GM06990 (cell line): ENCODE measurements around the gene NSUN7.
A peak's percentile ranks its signal among the peaks of the same experiment; 100 is the strongest.
"Not testable (repeated sequence)": the region's sequence is repeated elsewhere in the genome, so short reads cannot be mapped to it uniquely, and the experiment has no call there.

Experiments used
- DNase-seq: peaks from one replicate; pipeline ENCODE4 v3.0.0-alpha.2; 2011; ENCODE audit not compliant: insufficient read length; ENCODE audit errors: extremely low read depth
- H3K27me3 ChIP-seq: replicated peaks from 2 replicates; pipeline ENCODE4 v1.6.0; 2011; ENCODE audit warnings: low read length; ENCODE audit not compliant: control insufficient read depth, insufficient read depth
- H3K36me3 ChIP-seq: 2 replicates; pipeline ENCODE4 v1.5.1; 2011; ENCODE audit warnings: low read length; ENCODE audit not compliant: control insufficient read depth, insufficient read depth
- H3K4me3 ChIP-seq: replicated peaks from 2 replicates; pipeline ENCODE4 v1.5.1; 2011; ENCODE audit warnings: low read depth, mild to moderate bottlenecking, control low read depth, low read length
- TF ChIP-seq, protein P1 (sequence below): IDR thresholded peaks from 2 replicates; pipeline ENCODE4 v1.5.1; 2011; ENCODE audit warnings: low read length, control low read depth, mild to moderate bottlenecking, inconsistent platforms; ENCODE audit not compliant: insufficient read depth, poor library complexity, severe bottlenecking

NSUN7 gene, protein sequence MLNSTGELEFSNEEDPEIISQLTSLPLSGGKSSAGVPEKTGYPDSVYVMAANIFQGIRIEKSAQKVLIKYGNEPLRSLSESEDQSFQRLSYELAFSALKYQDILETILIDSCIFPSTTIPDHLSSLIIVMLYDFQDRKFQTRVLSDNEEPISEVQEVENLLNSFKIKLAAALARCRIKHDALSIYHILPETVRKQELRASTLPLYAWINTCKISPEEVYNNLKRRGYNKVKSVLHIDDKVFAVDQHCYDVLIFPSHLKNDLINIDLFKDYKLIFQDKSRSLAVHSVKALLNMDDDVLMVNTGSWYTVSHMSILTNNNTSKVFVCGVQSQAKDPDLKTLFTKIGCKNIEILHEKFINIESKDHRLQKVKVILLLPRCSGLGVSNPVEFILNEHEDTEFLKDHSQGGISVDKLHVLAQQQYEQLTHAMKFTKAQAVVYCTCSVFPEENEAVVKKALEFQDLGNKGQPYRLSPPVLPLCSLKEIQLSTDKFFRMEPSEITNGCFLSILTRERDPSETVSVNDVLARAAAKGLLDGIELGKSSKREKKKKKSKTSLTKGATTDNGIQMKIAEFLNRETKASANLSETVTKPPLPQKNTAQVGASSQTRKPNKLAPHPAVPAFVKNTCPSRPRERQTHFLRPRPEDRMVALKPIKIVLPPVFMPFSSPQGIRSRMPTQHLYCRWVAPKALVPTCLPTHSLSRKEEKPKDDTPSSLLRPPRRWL

DNA sequence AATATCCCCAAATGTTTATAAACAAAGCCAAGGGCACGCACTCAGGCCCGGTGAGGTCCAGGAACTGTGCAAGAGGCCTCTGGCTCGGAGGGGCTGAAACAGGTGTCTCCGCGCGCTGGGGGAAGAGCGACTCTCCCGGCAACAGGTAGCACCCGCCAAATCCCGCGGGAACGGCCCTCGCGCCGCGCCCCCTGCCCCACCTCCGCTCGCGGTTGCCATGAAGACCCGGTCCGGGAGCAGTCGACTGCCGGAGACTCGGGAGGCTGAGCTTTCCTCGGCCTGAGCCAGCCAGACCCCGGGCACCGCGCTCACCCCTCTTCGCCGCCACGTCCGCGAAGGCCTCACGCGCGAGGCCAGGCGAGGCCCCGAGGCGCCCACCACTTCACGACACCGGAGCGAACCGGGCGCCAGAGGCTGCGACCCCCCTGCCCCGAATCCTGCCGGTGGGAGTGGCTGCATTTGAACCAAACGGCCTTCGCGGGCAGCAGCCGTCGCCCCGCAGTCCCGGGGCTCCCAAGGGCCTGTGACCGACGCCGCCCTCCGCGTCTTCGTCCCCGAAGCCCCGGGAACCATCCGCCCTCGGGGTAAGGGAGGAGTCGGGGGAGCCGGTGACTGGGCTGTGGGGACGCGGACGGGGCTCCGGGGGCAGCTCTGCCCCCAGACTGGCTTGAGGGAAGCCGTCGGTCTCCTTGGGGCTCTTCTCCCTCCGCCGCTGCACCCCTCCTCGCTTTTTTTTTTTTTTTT, at the start of gene NSUN7:
Gene NSUN7 (plus strand): TSS at position 239 of the 744 bp plus-strand sequence. CDS start 739 bp downstream, outside the sequence.
- DNase-seq = peak; percentile 71
- peak within 1 kb of the TSS; percentile 45 for H3K4me3 ChIP-seq

DNA sequence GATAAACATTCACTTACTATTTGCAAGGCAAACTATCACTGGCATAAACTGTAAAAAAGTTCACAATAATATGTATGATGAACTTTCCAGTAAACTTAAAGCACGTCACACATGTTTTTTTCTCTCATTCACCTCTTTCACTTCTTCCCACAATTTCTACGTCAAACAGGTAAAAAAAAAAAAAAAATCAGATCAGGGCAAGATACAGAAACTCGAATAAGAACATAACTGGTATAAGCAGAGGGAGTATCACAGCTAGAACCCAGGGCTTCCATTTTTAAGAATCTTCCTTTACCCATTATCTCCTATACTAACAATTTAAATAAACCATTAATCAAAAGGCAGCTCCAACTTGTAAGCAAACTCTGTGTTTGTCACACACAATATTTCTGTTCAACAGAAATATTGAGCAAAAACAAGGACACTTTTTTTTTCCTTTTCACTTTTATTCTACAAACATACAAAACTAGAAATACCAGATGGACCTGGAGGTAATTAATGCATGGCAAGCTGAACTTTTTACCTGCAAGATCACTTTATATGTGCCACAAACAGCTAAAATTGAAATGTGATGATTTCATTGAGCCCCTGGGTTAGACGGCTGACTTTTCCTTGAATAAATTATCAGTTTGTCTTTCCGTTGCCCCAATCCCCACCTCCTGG, 47.5 kb upstream of the NSUN7 start:
- no peaks in the 10 kb centered on the region for H3K27me3 ChIP-seq
- TF ChIP-seq, protein P1, sequence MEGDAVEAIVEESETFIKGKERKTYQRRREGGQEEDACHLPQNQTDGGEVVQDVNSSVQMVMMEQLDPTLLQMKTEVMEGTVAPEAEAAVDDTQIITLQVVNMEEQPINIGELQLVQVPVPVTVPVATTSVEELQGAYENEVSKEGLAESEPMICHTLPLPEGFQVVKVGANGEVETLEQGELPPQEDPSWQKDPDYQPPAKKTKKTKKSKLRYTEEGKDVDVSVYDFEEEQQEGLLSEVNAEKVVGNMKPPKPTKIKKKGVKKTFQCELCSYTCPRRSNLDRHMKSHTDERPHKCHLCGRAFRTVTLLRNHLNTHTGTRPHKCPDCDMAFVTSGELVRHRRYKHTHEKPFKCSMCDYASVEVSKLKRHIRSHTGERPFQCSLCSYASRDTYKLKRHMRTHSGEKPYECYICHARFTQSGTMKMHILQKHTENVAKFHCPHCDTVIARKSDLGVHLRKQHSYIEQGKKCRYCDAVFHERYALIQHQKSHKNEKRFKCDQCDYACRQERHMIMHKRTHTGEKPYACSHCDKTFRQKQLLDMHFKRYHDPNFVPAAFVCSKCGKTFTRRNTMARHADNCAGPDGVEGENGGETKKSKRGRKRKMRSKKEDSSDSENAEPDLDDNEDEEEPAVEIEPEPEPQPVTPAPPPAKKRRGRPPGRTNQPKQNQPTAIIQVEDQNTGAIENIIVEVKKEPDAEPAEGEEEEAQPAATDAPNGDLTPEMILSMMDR = no peak
- DNase-seq = no peak
- H3K36me3 ChIP-seq = no peaks in the 10 kb centered on the region
- no peak overlapping the region for H3K4me3 ChIP-seq

More for the DNA sequence above, at the start of gene NSUN7:
- no peaks in the 10 kb centered on the region for H3K36me3 ChIP-seq
- H3K27me3 ChIP-seq = no peaks in the 10 kb centered on the region
- TF ChIP-seq, protein P1 = no peak

DNA sequence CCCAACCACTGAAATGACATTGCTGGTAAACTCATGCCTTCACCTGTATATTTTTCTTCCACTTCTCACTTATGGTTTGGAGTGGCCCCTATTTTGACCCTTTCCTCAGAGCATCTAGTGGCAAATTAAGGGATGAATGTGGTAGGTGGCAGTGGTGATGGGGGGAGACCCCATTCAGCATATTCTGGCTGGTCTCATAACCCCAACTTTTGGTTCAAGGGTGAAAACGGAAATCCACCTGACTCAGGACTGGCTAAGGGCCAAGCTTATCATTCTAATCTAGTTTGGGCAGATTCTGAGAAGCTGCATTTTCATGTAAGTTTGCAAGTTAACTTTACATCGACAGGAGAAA, 47.0 kb upstream of the NSUN7 start:
- Histone ChIP-seq H3K4me3 (no peak overlapping the region), H3K36me3 (no peaks in the 10 kb centered on the region), H3K27me3 (no peaks in the 10 kb centered on the region)
- DNase-seq = no peak
- TF ChIP-seq, protein P1 = no peak

DNA sequence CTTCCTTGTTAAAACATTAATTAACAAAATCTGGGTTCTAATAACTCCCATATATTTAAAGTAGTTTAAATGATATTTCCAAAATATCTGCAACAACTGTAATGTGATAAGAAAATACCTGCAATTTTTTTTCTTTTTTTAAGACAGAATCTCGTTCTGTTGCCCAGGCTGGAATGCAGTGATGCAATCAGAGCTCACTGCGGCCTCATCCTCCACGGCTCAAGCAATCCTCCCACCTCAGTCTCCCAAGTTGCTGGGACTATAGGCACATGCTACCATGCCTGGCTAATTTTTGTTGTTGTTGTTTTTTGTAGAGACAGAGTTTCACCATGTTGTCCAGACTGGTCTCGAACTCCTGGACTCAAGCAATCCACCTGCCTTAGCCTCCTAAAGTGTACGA, 45.7 kb upstream of the NSUN7 start:
- no peaks in the 10 kb centered on the region for H3K36me3 ChIP-seq
- no peaks in the 10 kb centered on the region for H3K27me3 ChIP-seq
- TF ChIP-seq, protein P1 = no peak
- H3K4me3 ChIP-seq = no peak overlapping the region
- DNase-seq = no peak

DNA sequence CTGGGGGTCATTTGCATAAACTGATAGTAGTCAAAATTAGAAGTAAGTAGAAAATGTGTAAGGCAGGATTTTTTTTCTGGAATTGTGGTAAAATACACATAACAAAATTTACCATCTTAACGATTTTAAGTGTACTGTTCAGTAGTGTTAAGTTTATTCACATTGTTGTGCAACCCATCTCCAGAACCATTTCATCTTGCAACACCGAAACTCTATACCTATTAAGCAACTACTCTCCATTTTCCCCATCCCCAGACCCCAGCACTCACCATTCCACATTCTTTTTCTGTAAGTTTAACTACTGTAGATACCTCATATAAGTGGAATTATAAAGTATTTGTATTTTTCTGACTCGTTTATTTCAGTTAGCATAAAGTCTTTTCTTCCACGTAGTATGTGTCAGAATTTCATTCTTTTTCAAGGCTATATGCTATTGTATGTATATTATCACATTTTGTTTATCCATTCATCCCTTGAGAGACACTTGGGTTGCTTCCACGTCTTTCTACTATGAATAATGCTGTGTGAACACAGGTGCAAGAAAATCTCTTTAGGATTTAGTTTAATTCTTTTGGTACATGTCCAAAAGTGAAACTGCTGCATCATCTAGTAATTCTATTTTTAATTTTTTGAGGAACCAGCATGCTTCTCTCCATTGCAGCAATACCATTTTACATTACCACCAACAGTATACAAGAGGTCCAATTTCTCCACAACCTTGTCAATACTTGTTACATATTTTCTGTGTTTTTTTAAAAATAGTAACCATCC, 39.1 kb upstream of the NSUN7 start:
- Histone ChIP-seq H3K4me3 (no peak overlapping the region), H3K27me3 (no peaks in the 10 kb centered on the region), H3K36me3 (no peaks in the 10 kb centered on the region)
- no peak for DNase-seq
- TF ChIP-seq, protein P1 = no peak

DNA sequence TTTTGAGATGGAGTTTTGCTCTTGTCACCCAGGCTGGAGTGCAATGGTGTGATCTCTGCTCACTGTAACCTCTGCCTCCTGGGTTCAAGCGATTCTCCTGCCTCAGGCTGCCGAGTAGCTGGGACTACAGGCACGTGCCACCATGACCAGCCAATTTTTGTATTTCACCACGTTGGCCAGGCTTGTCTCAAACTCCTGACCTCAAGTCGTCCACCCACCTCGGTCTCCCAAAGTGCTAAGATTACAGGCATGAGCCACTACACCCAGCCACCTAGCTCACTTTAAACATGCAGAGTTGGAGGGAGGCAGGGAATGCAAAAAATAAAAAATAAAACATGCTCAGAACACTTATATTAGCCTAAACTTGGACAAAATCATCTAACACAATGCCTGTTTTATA, 36.8 kb upstream of the NSUN7 start:
- not testable (repeated sequence) for H3K36me3 ChIP-seq, DNase-seq, H3K4me3 ChIP-seq, H3K27me3 ChIP-seq
